SK-N-SH treated with all-trans-retinoic acid at 6 μM for 48 hours (cell line): ENCODE results near the gene THAP8.
"Not testable (repeated sequence)": the region's sequence is repeated elsewhere in the genome, so short reads cannot be mapped to it uniquely, and the experiment has no call there.

Experiments used
- ATAC-seq: fragments of 200-7000 bp; cut with Tn5 transposase; 3 replicates; pipeline ENCODE4 v1.9.1; 2020; ENCODE audit warnings: mild to moderate bottlenecking, moderate library complexity
- ARNTL ChIP-seq: fragments of 450-650 bp; formaldehyde crosslinking; IDR thresholded peaks from 2 replicates; pipeline ENCODE4 v1.5.0; 2020; ENCODE audit warnings: low read depth, mild to moderate bottlenecking, moderate library complexity, borderline replicate concordance
- BACH2 ChIP-seq: fragments of 250-450 bp; sonication (Bioruptor Pico); IDR thresholded peaks from 2 replicates; pipeline ENCODE4 v1.9.0; 2021; ENCODE audit warnings: mild to moderate bottlenecking, borderline replicate concordance
- CSDC2 ChIP-seq: fragments of 250-450 bp; sonication (Bioruptor Pico); IDR thresholded peaks from 2 replicates; pipeline ENCODE4 v1.5.0; 2020; ENCODE audit warnings: mild to moderate bottlenecking, moderate library complexity
- ESRRG ChIP-seq: fragments of 250-450 bp; sonication (Bioruptor Pico); IDR thresholded peaks from 2 replicates; pipeline ENCODE4 v1.6.1; 2021; ENCODE audit warnings: mild to moderate bottlenecking
- GLIS3 ChIP-seq: fragments of 250-450 bp; sonication (Bioruptor Pico); IDR thresholded peaks from 2 replicates; pipeline ENCODE4 v1.5.0; 2020; ENCODE audit warnings: mild to moderate bottlenecking, moderate library complexity
- ISL1 ChIP-seq: fragments of 250-450 bp; sonication (Bioruptor Pico); IDR thresholded peaks from 2 replicates; pipeline ENCODE4 v2.1.2; 2022; ENCODE audit warnings: mild to moderate bottlenecking, moderate library complexity
- OSR1 ChIP-seq: fragments of 250-450 bp; sonication (Bioruptor Pico); IDR thresholded peaks from 2 replicates; pipeline ENCODE4 v1.8.0; 2022; ENCODE audit warnings: moderate library complexity, mild to moderate bottlenecking, inconsistent platforms
- PPARA ChIP-seq: fragments of 250-450 bp; sonication (Bioruptor Pico); IDR thresholded peaks from 2 replicates; pipeline ENCODE4 v1.5.0; 2020; ENCODE audit warnings: mild to moderate bottlenecking, borderline replicate concordance
- RARB ChIP-seq: fragments of 250-450 bp; sonication (Bioruptor Pico); IDR thresholded peaks from 2 replicates; pipeline ENCODE4 v1.8.0; 2021; ENCODE audit warnings: mild to moderate bottlenecking, moderate library complexity
- SNAI2 ChIP-seq: fragments of 250-450 bp; sonication (Bioruptor Pico); IDR thresholded peaks from 2 replicates; pipeline ENCODE4 v1.5.0; 2020; ENCODE audit warnings: mild to moderate bottlenecking, moderate library complexity
- TCF4 ChIP-seq: fragments of 250-450 bp; sonication (Bioruptor Pico); IDR thresholded peaks from 2 replicates; pipeline ENCODE4 v1.8.0; 2021; ENCODE audit warnings: mild to moderate bottlenecking, moderate library complexity, borderline replicate concordance
- TOX ChIP-seq: fragments of 250-450 bp; sonication (Bioruptor Pico); IDR thresholded peaks from 2 replicates; pipeline ENCODE4 v1.8.0; 2021; ENCODE audit warnings: mild to moderate bottlenecking, moderate library complexity, borderline replicate concordance
- ZC3H10 ChIP-seq: fragments of 250-450 bp; sonication (Bioruptor Pico); IDR thresholded peaks from 2 replicates; pipeline ENCODE4 v1.5.1; 2021; ENCODE audit warnings: mild to moderate bottlenecking, moderate library complexity
- ZFP3 ChIP-seq: fragments of 250-450 bp; sonication (Bioruptor Pico); IDR thresholded peaks from 2 replicates; pipeline ENCODE4 v1.5.0; 2020; ENCODE audit warnings: mild to moderate bottlenecking, moderate library complexity
- ZFP30 ChIP-seq: fragments of 450-650 bp; formaldehyde crosslinking; IDR thresholded peaks from 2 replicates; pipeline ENCODE4 v1.5.0; 2022; ENCODE audit warnings: mild to moderate bottlenecking, moderate library complexity
- ZNF565 ChIP-seq: fragments of 450-650 bp; formaldehyde crosslinking; conservative IDR thresholded peaks from 2 replicates; pipeline ENCODE4 v1.5.0; 2020; ENCODE audit warnings: low read depth, mild to moderate bottlenecking, moderate library complexity
- ZNF70 ChIP-seq: fragments of 450-650 bp; formaldehyde crosslinking; IDR thresholded peaks from 2 replicates; pipeline ENCODE4 v1.5.0; 2020; ENCODE audit warnings: mild to moderate bottlenecking, moderate library complexity
- ZNF8 ChIP-seq: fragments of 450-650 bp; formaldehyde crosslinking; IDR thresholded peaks from 2 replicates; pipeline ENCODE4 v1.5.0; 2020; ENCODE audit warnings: mild to moderate bottlenecking, moderate library complexity
- TF ChIP-seq, protein P1 (sequence below): fragments of 250-450 bp; sonication (Bioruptor Pico); IDR thresholded peaks from 2 replicates; pipeline ENCODE4 v1.5.1; 2020; ENCODE audit warnings: low read depth, mild to moderate bottlenecking, moderate library complexity
- TF ChIP-seq, protein P2 (sequence below): fragments of 250-450 bp; sonication (Bioruptor Pico); IDR thresholded peaks from 2 replicates; pipeline ENCODE4 v1.5.0; 2020; ENCODE audit warnings: mild to moderate bottlenecking, moderate library complexity
- TF ChIP-seq, protein P3 (sequence below): fragments of 250-450 bp; sonication (Bioruptor Pico); IDR thresholded peaks from 2 replicates; pipeline ENCODE4 v1.8.0; 2021; ENCODE audit warnings: low read depth, mild to moderate bottlenecking, moderate library complexity, borderline replicate concordance

The THAP8 gene

DNA sequence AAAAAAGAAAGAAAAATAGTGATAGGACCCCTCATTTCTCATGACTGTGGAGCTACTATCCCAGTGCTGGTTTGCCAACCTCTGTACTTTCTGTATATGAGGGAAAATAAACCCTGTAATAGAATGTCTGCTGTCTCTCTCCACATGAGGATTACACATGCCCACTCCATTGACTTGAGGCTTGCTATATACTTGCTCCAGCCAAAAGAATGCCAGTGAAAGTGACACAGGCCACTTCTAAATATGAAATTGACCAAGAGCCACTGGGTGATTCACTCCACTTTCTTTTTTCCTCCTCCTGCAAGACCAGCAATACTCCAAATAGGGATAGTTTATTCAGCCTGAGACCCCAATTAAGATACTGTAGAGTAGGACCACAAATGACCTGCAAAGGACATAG is 6.2 kb downstream of the THAP8 start:
- no peak for ATAC-seq
- no peak for TF ChIP-seq PPARA (CRISPR knock-in tag)

DNA sequence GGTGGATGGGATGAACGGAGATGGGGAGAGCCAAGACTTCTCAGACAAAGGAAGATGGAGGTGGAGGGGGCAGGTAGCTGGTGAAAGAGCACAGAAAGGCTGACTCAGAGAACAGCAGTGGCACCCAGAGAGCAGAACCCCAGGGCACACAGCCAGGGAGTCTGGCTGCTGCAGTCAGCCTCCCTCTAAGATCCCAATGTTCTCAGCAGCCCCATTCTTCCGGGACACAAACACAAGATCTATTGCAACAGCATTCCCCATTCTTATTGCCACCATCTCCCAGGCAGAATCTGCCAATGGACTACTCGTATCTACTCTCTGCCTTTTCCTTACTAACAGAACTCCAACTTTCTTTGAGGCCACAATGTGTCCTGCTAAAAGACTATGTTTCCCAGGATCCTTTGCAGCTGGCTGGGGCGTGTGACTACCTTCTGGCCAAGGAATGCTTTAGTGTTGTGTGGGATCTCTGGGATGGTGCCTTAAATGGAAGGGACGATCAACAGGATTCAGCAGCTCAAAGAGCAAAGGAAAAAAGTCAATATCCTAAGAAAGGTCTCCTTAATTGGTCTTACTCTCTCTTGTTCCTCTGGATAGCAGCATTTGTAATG is 7.5 kb downstream of the THAP8 start:
- ATAC-seq, result no peak
- TF ChIP-seq SNAI2 (CRISPR knock-in tag) (no peak), ZNF70 (no peak), RARB (CRISPR knock-in tag) (no peak), ZNF8 (CRISPR knock-in tag) (no peak), CSDC2 (CRISPR knock-in tag) (no peak), BACH2 (CRISPR knock-in tag) (no peak), ZNF565 (CRISPR knock-in tag) (no peak), TCF4 (CRISPR knock-in tag) (no peak), ISL1 (CRISPR knock-in tag) (no peak), ZC3H10 (CRISPR knock-in tag) (no peak)
- TF ChIP-seq, protein P1, sequence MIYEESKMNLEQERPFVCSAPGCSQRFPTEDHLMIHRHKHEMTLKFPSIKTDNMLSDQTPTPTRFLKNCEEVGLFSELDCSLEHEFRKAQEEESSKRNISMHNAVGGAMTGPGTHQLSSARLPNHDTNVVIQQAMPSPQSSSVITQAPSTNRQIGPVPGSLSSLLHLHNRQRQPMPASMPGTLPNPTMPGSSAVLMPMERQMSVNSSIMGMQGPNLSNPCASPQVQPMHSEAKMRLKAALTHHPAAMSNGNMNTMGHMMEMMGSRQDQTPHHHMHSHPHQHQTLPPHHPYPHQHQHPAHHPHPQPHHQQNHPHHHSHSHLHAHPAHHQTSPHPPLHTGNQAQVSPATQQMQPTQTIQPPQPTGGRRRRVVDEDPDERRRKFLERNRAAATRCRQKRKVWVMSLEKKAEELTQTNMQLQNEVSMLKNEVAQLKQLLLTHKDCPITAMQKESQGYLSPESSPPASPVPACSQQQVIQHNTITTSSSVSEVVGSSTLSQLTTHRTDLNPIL (CRISPR knock-in tag), result no peak

DNA sequence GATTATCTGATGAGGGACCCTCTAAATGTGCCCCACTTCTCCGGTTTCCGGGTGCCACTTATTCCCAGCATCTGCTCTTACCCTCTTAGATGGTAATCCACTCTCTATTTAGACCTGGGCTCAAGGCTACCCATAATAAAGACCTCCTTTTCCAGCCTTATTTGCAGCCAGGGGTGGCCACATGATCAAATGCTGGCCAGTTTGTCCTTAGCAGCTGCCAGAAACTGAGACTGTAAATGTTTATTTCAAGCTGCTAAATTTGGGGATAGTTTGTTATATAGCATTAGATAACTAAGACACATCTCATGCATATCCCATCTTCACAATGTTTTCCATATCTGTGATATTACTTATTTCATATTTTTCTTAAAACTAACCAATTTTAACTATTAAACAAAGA is 10.1 kb downstream of the THAP8 start:
- no peak for ATAC-seq
- TF ChIP-seq ZFP3, result no peak
- TF ChIP-seq ZNF8 (CRISPR knock-in tag), result no peak
- TF ChIP-seq PPARA (CRISPR knock-in tag), result no peak
- TF ChIP-seq ESRRG (CRISPR knock-in tag), result no peak

DNA sequence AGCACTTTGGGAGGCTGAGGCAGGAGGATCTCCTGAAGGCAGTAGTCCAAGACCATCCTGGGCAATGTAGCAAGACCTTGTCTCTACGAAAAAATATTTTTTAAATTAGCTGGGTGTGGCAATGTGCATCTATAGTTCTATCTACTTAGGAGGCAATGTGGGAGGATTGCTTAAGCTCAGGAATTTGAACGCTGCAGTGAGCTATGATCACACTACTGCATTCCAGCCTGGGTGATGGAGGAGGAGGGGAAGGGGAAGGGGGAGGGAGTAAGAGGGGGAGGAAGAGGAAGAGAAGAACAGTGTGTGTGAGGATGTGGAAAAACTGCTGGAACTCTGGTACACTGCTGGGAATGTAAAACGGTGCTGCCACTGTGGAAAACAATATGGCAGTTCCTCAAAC is 12.3 kb downstream of the THAP8 start:
- TF ChIP-seq ISL1 (CRISPR knock-in tag) (no peak), CSDC2 (CRISPR knock-in tag) (no peak), PPARA (CRISPR knock-in tag) (no peak), GLIS3 (no peak), TOX (CRISPR knock-in tag) (no peak), SNAI2 (CRISPR knock-in tag) (no peak), ZNF70 (no peak), ZNF8 (CRISPR knock-in tag) (no peak), TCF4 (CRISPR knock-in tag) (no peak)
- TF ChIP-seq, protein P2, sequence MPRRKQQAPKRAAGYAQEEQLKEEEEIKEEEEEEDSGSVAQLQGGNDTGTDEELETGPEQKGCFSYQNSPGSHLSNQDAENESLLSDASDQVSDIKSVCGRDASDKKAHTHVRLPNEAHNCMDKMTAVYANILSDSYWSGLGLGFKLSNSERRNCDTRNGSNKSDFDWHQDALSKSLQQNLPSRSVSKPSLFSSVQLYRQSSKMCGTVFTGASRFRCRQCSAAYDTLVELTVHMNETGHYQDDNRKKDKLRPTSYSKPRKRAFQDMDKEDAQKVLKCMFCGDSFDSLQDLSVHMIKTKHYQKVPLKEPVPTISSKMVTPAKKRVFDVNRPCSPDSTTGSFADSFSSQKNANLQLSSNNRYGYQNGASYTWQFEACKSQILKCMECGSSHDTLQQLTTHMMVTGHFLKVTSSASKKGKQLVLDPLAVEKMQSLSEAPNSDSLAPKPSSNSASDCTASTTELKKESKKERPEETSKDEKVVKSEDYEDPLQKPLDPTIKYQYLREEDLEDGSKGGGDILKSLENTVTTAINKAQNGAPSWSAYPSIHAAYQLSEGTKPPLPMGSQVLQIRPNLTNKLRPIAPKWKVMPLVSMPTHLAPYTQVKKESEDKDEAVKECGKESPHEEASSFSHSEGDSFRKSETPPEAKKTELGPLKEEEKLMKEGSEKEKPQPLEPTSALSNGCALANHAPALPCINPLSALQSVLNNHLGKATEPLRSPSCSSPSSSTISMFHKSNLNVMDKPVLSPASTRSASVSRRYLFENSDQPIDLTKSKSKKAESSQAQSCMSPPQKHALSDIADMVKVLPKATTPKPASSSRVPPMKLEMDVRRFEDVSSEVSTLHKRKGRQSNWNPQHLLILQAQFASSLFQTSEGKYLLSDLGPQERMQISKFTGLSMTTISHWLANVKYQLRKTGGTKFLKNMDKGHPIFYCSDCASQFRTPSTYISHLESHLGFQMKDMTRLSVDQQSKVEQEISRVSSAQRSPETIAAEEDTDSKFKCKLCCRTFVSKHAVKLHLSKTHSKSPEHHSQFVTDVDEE (CRISPR knock-in tag), result no peak
- TF ChIP-seq, protein P1 (CRISPR knock-in tag), result no peak
- ATAC-seq, result peak; percentile 70

DNA sequence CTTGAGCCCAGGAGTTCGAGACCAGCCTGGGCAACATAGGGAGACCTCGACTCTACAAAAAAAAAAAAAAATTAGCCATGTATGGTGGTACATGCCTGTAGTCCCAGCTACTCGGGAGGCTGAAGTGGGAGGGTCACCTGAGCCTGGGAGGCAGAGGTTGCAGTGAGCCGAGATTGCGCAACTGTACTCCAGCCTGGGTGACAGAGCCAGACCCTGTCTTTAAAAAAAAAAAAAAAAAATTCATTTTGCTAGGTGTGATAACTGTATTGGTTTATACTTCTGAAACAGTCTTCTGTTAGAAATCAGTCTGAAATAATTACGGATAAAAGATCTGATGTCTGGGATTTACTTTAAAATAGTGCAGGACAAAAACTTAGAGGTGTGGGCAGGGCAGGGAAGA is 13.0 kb downstream of the THAP8 start:
- ATAC-seq, result not testable (repeated sequence)

DNA sequence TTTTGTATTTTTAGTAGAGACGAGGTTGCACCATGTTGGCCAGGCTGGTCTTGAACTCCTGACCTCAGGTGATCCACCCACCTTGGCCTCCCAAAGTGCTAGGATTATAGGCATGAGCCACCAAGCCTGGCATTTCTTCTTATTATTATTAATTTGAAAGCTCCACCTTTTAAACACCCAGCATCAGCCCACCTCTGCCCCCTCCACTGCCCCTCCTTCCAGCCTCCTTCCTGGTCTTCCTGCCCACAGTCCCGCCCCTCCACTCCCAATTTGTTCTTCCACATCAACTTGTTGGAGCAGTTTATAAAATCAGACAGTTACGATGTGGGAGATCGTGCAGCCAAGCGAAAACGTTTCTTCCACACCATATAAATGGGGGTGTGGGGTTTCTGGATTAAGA is 13.6 kb downstream of the THAP8 start:
- TF ChIP-seq ZNF565 (CRISPR knock-in tag), result no peak
- no peak for TF ChIP-seq OSR1
- no peak for TF ChIP-seq ZFP30 (CRISPR knock-in tag)
- TF ChIP-seq, protein P2 (CRISPR knock-in tag), result no peak
- no peak for TF ChIP-seq CSDC2 (CRISPR knock-in tag)
- TF ChIP-seq SNAI2 (CRISPR knock-in tag), result no peak
- TF ChIP-seq ZFP3, result no peak
- TF ChIP-seq, protein P3, sequence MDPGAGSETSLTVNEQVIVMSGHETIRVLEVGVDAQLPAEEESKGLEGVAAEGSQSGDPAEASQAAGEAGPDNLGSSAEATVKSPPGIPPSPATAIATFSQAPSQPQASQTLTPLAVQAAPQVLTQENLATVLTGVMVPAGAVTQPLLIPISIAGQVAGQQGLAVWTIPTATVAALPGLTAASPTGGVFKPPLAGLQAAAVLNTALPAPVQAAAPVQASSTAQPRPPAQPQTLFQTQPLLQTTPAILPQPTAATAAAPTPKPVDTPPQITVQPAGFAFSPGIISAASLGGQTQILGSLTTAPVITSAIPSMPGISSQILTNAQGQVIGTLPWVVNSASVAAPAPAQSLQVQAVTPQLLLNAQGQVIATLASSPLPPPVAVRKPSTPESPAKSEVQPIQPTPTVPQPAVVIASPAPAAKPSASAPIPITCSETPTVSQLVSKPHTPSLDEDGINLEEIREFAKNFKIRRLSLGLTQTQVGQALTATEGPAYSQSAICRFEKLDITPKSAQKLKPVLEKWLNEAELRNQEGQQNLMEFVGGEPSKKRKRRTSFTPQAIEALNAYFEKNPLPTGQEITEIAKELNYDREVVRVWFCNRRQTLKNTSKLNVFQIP (CRISPR knock-in tag), result no peak
- no peak for TF ChIP-seq RARB (CRISPR knock-in tag)
- no peak for TF ChIP-seq ZNF8 (CRISPR knock-in tag)
- no peak for TF ChIP-seq ARNTL (CRISPR knock-in tag)
- no peak for TF ChIP-seq PPARA (CRISPR knock-in tag)
- no peak for TF ChIP-seq TOX (CRISPR knock-in tag)
- no peak for TF ChIP-seq ISL1 (CRISPR knock-in tag)
- no peak for TF ChIP-seq ZNF70
- no peak for TF ChIP-seq ESRRG (CRISPR knock-in tag)
- no peak for TF ChIP-seq ZC3H10 (CRISPR knock-in tag)
- ATAC-seq, result no peak
